CD4-positive, alpha-beta T cell (primary cell): ENCODE results near the gene MYO1D. TPM values are rescaled to one million over a fixed set of nuclear protein-coding genes. Genes with fewer than 3 reads are reported as not detected.

Source experiments
- ATAC-seq: fragments of 200-7000 bp; cut with Tn5 transposase; one replicate; pipeline ENCODE4 v1.10.0; 2022; ENCODE audit warnings: mild to moderate bottlenecking; ENCODE audit not compliant: poor library complexity
- CTCF ChIA-PET: fragments of 350-600 bp; sonication (Branson Sonifier 250); formaldehyde crosslinking; loops from one replicate; lab custom pipeline; 2021; ENCODE audit warnings: antibody characterized with exemption, inconsistent platforms; lab: Charles Lee
- POLR2A ChIA-PET: fragments of 350-600 bp; sonication (Branson Sonifier 250); formaldehyde crosslinking; loops from one replicate; lab custom pipeline; 2021; ENCODE audit warnings: antibody characterized with exemption, inconsistent platforms; lab: Charles Lee
- DNase-seq, 14 experiments: peaks; one replicate each; pipeline ENCODE4 v3.0.0-alpha.2; 2013 to 2020; ENCODE audit warnings: mixed read lengths in 2 of 14
- H3K27ac ChIP-seq, 2 donors: one replicate each; pipeline versions ENCODE4 v1.5.1 to v1.7.0; 2013; ENCODE audit warnings: low read length in 2 of 2, low read depth in 1 of 2, mild to moderate bottlenecking in 1 of 2
- H3K27me3 ChIP-seq, 2 experiments: 1 replicate in 1 of 2; 2 replicates in 1 of 2; pipeline versions ENCODE4 v1.6.1 to v1.7.0; 2013; ENCODE audit warnings: low read length in 2 of 2, control low read depth in 1 of 2, mild to moderate bottlenecking in 1 of 2, moderate library complexity in 1 of 2; ENCODE audit not compliant: insufficient read depth in 2 of 2, control insufficient read depth in 1 of 2
- H3K36me3 ChIP-seq: one replicate; pipeline ENCODE4 v1.6.1; 2013; ENCODE audit warnings: low read length, control low read depth; ENCODE audit not compliant: insufficient read depth
- H3K4me1 ChIP-seq: one replicate; pipeline ENCODE4 v1.6.1; 2013; ENCODE audit warnings: low read length, control low read depth; ENCODE audit not compliant: insufficient read depth
- H3K4me3 ChIP-seq: one replicate; pipeline ENCODE4 v1.5.1; 2013; ENCODE audit warnings: mild to moderate bottlenecking, low read length, moderate library complexity
- H3K9me3 ChIP-seq, 2 experiments: 1 replicate in 1 of 2; 2 replicates in 1 of 2; pipeline versions ENCODE4 v1.6.1 to v1.7.0; 2013; ENCODE audit warnings: low read length in 2 of 2, mild to moderate bottlenecking in 2 of 2, control low read depth in 1 of 2, moderate library complexity in 1 of 2; ENCODE audit not compliant: control insufficient read depth in 1 of 2, insufficient read depth in 1 of 2
- H3K27ac Mint-ChIP-seq: one replicate; pipeline ENCODE4 v1.8.0; 2020; ENCODE audit warnings: mixed read lengths
- H3K27me3 Mint-ChIP-seq: one replicate; pipeline ENCODE4 v1.8.0; 2021; ENCODE audit warnings: mixed read lengths
- H3K36me3 Mint-ChIP-seq: one replicate; pipeline ENCODE4 v1.8.0; 2021; ENCODE audit warnings: low read depth, mixed read lengths
- H3K4me1 Mint-ChIP-seq: one replicate; pipeline ENCODE4 v1.8.0; 2021; ENCODE audit warnings: low read depth, mixed read lengths
- H3K4me3 Mint-ChIP-seq: one replicate; pipeline ENCODE4 v1.8.0; 2020; ENCODE audit warnings: mild to moderate bottlenecking, mixed read lengths
- H3K9me3 Mint-ChIP-seq: one replicate; pipeline ENCODE4 v1.8.0; 2020; ENCODE audit warnings: mixed read lengths
- intact Hi-C, 2 experiments: fragments of 100-400 bp; cut with DNase I in 1 of 2; cut with micrococcal nuclease in 1 of 2; formaldehyde crosslinking; loops; one replicate each; pipeline versions ENCODE4 v1.15.1 to v1.9.0; 2023 to 2025; cut with DNase I, micrococcal nuclease
- total RNA-seq, 174 experiments: library from RNA in 2 of 174; stranded (reverse) in 2 of 174; gene quantifications; one replicate each; pipeline ENCODE4 v1.2.3 and lab custom pipeline; 2021 to 2026
- TF ChIP-seq, protein P1 (sequence below): fragments of 200-600 bp; IDR thresholded peaks from one replicate; pipeline ENCODE4 v1.8.0; 2022; ENCODE audit warnings: antibody characterized with exemption, mild to moderate bottlenecking

MYO1D gene
- total RNA-seq, 2 experiments from 2014 or later, result 5.8 to 6.4 TPM

DNA sequence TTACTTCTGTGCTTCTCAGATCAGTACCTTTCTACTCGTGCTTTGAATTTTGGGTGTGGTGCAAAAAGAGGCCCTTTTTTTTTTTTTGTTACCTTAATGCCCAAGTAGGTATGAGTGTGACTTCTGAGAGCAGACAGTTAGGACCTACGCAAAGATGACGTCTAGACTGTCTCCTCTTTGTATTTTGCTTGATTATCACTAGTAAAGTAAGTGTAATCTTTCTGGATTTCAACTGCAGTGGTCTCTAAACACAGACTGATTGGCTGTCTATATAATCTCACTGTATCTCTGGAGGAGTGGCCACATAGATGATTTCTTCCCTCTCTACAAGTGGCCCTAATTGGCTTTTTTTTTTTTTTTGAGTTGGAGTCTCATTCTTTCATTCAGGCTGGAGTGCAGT is 401.7 kb downstream of the MYO1D start:
- no peaks in the 10 kb centered on the region for H3K9me3 Mint-ChIP-seq
- H3K4me1 Mint-ChIP-seq, result peaks cover 12% of the 10 kb centered on the region
- no peak overlapping the region for H3K4me3 ChIP-seq
- peak overlapping the region; percentile 70 for H3K27ac Mint-ChIP-seq
- H3K4me1 ChIP-seq, result no peaks in the 10 kb centered on the region
- ChIA-PET CTCF (interaction anchor here (1.2 to 1.5 kb wide), 2 partner anchors 8 to 31 kb away, joined by 3 read pairs; partner anchors contain the start of gene PSMD11), POLR2A (no interaction called here)
- TF ChIP-seq, protein P1, sequence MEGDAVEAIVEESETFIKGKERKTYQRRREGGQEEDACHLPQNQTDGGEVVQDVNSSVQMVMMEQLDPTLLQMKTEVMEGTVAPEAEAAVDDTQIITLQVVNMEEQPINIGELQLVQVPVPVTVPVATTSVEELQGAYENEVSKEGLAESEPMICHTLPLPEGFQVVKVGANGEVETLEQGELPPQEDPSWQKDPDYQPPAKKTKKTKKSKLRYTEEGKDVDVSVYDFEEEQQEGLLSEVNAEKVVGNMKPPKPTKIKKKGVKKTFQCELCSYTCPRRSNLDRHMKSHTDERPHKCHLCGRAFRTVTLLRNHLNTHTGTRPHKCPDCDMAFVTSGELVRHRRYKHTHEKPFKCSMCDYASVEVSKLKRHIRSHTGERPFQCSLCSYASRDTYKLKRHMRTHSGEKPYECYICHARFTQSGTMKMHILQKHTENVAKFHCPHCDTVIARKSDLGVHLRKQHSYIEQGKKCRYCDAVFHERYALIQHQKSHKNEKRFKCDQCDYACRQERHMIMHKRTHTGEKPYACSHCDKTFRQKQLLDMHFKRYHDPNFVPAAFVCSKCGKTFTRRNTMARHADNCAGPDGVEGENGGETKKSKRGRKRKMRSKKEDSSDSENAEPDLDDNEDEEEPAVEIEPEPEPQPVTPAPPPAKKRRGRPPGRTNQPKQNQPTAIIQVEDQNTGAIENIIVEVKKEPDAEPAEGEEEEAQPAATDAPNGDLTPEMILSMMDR, result no peak
- H3K36me3 ChIP-seq, result peaks cover 87% of the 10 kb centered on the region
- no peaks in the 10 kb centered on the region for H3K27me3 Mint-ChIP-seq
- no peaks in the 10 kb centered on the region for H3K9me3 ChIP-seq
- ATAC-seq (peak; percentile 80), DNase-seq (no peak)
- no peak overlapping the region for H3K4me3 Mint-ChIP-seq
- H3K27ac ChIP-seq, result no peak overlapping the region
- H3K36me3 Mint-ChIP-seq, result peaks cover 93% of the 10 kb centered on the region
- intact Hi-C loops, result no loop called here
- H3K27me3 ChIP-seq, result no peaks in the 10 kb centered on the region

DNA sequence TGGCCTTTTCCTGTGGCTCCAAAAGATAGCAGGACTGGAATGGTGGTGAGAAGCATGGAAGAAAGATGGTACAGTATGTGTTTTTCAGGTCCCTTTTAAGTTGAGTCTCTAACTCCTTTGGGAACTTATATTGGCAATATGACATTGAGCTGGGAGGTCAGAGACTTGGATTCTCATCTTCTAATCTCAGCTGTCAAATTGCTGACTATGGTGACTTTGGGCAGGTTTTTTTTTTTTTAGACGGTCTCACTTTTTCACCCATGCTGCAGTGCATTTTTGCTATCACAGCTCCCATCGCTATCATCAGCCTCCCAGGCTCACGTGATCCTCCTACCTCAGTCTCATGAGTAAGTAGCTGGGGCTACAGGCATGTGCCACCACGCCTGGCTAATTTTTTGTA is 405.3 kb downstream of the MYO1D start:
- no peaks in the 10 kb centered on the region for H3K27me3 ChIP-seq
- Mint-ChIP-seq H3K27ac (no peak overlapping the region), H3K27me3 (no peaks in the 10 kb centered on the region), H3K4me1 (peaks cover 16% of the 10 kb centered on the region), H3K36me3 (peaks cover 93% of the 10 kb centered on the region), H3K9me3 (no peaks in the 10 kb centered on the region), H3K4me3 (no peak overlapping the region)
- DNase-seq, result no peak
- H3K9me3 ChIP-seq, result no peaks in the 10 kb centered on the region
- intact Hi-C loops, result no loop called here
- H3K27ac ChIP-seq, result no peak overlapping the region
- H3K4me1 ChIP-seq, result no peaks in the 10 kb centered on the region
- peaks cover 79% of the 10 kb centered on the region for H3K36me3 ChIP-seq
- H3K4me3 ChIP-seq, result no peak overlapping the region
- TF ChIP-seq, protein P1, result no peak
- ATAC-seq, result no peak
- CTCF ChIA-PET, result interaction anchor here (1.2 to 1.7 kb wide), 3 partner anchors 9 to 137 kb away, joined by 3 to 6 read pairs (median 4); partner anchors contain the start of gene PSMD11
- POLR2A ChIA-PET, result interaction anchor here (0.5 to 1.1 kb wide), 2 partner anchors 12 to 79 kb away, joined by 3 to 4 read pairs; no protein-coding TSS in a partner anchor

- CTCF ChIA-PET, result interaction anchor here (1.6 to 1.7 kb wide), 2 partner anchors 8 to 138 kb away, joined by 4 to 6 read pairs; no protein-coding TSS in a partner anchor
- no peaks in the 10 kb centered on the region for H3K9me3 ChIP-seq
- POLR2A ChIA-PET, result interaction anchor here (1.1 kb wide), 1 partner anchor 13 kb away, joined by 4 read pairs; no protein-coding TSS in a partner anchor
- Mint-ChIP-seq H3K27me3 (no peaks in the 10 kb centered on the region), H3K9me3 (no peaks in the 10 kb centered on the region), H3K4me3 (no peak overlapping the region), H3K36me3 (peaks cover 92% of the 10 kb centered on the region), H3K27ac (no peak overlapping the region), H3K4me1 (peaks cover 20% of the 10 kb centered on the region)
- intact Hi-C loops, result no loop called here
- H3K27ac ChIP-seq, result no peak overlapping the region
- H3K36me3 ChIP-seq, result peaks cover 77% of the 10 kb centered on the region
- no peak overlapping the region for H3K4me3 ChIP-seq
- TF ChIP-seq, protein P1, result no peak
- DNase-seq (no peak), ATAC-seq (no peak)
- H3K4me1 ChIP-seq, result no peaks in the 10 kb centered on the region
- no peaks in the 10 kb centered on the region for H3K27me3 ChIP-seq
Observed at GRCh38 chr17:32470405-32471167, 406.3 kb downstream of the MYO1D start.
